NCI-H2196 treated with DMSO at 0.1 percent for 48 hours (cell line): ENCODE data around the gene PLXNA4.

Experiments used
- DNase-seq: peaks from one replicate; lab custom pipeline; 2025; ENCODE audit not compliant: unreplicated experiment; lab: John Stamatoyannopoulos, UW

PLXNA4 gene

GRCh38 chr7:132565885-132566284, 10.4 kb downstream of the PLXNA4 start:
- DNase-seq: no peak

GRCh38 chr7:132565441-132565840, 10.8 kb downstream of the PLXNA4 start:
- no peak for DNase-seq

GRCh38 chr7:132564849-132565248, 11.4 kb downstream of the PLXNA4 start:
- DNase-seq: no peak

GRCh38 chr7:132564090-132564489, 12.2 kb downstream of the PLXNA4 start:
- DNase-seq: no peak

DNA sequence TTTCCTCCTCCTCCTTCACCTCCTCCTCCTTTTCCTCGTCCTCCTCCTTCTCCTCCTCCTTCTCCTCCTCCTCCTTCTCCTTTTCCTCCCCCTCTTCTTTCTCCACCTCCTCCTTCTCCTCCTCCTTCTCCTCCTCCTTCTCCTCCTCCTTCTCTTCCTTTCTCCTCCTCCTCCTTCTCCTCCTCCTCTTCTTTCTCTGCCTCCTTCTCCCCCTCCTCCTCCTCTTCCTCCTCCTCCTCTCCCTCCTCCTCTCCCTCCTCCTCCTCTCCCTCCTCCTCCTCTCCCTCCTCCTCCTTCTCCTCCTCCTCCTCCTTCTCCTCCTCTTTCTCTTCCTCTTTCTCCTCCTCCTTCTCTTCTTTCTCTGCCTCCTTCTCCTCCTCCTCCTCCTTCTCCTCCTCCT, 13.6 kb downstream of the PLXNA4 start:
- no peak for DNase-seq

DNA sequence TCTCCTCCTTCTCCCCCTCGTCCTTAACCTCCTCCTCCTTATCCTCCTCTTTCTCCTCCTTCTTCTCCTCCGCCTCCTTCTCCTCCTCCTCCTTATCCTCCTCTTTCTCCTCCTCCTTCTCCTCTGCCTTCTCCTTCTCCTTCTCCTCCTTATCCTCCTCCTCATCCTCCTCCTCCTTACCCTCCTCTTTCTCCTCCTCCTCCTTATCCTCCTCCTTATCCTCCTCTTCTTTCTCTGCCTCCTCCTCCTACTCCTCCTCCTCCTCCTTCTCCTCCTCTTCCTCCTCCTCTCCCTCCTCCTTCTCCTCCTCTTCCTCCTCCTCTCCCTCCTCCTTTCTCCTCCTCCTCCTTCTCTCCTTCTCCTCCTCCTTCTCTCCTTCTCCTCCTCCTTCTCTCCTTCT, 14.5 kb downstream of the PLXNA4 start:
- no peak for DNase-seq

DNA sequence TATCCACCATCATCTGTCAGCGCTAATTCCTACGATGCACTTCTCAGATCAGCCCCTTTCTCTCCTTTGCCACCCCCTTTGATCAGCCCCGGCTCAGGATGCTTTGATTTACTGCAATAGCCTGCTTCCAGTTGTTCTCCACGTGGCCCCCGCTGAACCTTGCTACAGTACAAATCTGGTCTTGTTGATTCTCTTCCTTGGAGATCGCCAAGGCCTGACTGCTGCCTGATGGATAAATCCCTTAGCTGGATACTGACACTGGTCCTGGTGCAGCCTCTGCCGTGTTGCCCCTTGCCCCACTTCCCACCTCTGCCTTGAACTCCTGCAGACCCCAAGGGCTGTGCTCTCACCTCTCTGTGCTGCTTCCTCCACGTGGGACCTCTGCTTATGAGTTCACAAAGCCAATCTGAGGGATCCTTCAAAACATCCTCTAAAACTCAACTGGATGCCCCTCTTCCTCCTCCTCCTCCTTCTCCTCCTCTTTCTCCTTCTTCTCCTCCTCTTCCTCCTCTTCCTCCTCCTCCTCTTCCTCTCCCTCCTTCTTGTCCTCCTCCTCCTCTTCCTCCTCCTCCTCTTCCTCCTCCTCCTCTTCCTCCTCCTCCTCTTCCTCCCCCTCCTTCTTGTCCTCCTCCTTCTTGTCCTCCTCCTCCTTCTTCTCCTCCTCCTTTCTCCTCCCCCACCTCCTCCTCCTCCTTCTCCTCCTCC, 15.3 kb downstream of the PLXNA4 start:
- no peak for DNase-seq

DNA sequence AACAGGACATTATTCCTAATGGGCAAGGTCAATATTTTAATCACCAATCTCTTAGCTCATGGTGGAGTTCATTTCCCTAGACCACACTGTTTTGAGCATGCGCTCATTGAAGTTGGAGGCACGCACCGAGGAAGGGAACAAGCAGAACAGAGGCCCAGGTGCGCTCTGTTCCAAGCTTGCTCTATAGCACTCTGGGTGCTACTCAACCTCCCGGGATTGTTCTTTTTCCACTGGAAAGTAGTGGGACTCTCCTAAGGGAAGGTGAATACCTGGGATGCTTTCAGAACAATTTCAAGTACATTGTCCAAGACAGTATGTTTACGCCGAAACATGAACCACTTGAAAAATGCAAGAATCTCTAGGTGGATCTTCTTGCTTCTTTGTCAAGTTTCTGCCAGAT, 16.2 kb downstream of the PLXNA4 start:
- no peak for DNase-seq

- DNase-seq: no peak
These were observed 17.5 kb downstream of the PLXNA4 start for GRCh38 chr7:132558815-132559214.

DNA sequence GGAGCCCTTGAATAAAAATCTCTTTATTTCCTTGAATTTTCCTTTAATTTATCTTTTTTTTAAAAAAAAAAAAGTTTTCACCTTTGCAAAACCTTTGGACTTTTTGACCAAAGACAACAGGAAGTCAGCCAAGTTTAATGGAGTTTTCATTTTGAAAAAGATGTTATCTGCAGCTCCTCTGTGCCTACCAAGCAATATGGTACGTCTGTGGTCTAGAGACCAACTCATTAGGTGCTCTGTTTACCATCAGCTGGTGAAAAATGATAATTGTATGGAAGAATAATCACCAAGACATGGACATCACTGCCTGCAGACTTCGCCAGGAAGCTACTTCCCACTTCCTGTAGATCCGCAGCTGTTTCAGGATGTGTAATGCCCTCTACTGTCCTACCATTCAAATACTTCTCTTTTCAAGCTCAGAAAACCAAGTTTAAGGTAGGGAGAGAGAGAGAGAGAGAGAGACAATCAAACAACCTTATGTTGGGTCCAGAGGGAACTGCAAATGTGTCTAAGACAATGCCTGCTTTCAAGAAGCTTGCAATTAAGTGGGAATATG, 18.7 kb downstream of the PLXNA4 start:
- no peak for DNase-seq

GRCh38 chr7:132554446-132554845, 21.8 kb downstream of the PLXNA4 start:
- DNase-seq: no peak

DNA sequence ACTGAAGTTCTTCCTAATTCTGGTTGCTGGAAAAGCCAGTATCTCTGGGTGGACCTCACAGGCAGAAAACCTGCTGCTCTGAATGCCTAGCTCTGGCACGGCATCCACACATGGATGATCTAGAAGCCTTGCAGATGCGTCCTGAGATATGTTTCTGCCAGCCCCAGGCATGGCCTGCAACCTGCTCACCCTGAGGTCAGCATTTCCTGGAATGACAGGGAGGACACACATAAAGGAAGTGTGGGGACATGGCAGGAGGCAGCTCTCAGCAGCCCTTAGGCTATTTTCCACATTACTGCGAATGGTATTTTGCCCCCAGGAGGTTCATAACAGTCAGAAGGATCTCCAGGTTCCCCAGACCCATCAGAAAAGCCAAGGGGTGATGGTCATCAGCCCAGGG, 23.2 kb downstream of the PLXNA4 start:
- no peak for DNase-seq

DNA sequence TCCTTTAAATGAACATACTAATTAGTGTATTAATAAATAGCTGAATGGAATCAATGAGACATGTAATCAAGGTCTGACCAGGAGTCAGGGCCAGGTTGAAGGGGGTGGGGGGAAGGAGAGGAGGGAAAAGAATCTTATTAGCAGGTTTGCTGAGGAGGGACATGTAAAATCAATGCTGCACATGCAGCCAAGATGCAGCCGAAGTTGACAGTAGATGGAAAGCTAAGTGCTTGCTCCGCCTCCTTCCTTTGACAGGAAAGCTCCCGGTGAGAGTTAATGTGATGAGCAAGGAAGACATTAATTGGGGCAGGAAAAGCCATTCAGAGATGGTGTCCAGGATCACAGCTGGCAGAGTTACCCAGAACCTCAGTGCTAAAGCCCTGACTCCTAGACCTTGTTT, 24.4 kb downstream of the PLXNA4 start:
- no peak for DNase-seq

DNA sequence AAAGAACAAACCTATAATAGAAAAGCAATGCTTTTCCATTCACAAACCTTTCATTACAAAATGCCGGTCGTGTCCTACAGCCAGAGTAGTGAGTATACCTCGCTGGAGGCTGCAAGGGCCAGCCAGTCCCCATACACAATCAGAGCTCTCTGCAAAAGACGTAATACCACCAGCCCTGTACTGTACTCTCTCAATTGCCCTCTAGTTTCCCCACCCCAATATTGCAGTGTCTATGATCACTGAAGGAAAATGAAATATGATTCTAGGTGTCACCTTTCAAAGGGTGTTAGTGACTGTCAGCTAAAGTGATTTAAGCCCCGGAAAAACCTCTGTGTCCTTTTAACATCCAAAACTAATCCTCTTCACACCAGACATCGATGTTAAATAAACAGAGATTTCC, 24.8 kb downstream of the PLXNA4 start:
- DNase-seq: no peak

GRCh38 chr7:132548489-132549078, 27.7 kb downstream of the PLXNA4 start:
- DNase-seq: no peak

- no peak for DNase-seq
These were observed 28.4 kb downstream of the PLXNA4 start for GRCh38 chr7:132547821-132548220.

DNA sequence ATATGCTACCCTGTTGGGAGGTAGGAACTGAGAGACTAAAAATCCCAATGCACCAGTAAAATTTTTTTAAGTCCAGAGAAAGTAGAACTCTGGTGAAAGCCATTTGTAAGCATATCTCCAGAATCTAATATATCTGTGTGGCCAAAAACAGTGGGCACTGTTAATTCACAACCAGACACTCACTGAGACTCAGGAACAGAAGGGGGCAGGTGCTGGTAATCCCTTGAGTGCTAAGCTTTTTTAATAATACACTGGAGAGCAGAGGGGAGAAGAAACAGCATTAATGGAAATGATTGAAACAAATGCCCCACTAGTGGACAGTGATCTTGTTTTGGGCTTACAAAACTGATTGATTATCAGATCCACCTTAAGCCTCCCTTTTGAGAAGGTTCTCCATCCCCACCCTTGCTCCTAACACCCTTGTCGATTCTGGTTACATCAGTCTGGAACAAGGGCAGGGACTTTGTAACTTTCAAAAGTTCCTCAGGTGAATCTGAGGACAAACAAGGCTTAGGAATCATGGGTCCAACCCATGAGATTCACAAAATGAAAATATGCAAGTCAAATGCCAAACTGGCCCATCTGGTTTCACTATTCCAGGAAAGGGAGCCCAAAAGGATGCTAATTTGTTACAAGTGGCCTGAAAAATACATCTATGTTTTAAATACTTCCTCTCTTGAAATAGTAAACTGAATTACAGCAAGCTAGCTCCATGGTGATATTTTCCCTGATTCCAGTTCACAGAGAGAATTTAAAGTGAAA, 29.7 kb downstream of the PLXNA4 start:
- no peak for DNase-seq

GRCh38 chr7:132545756-132546155, 30.5 kb downstream of the PLXNA4 start:
- no peak for DNase-seq

- DNase-seq: no peak
These were observed 31.3 kb downstream of the PLXNA4 start for GRCh38 chr7:132544999-132545398.

DNA sequence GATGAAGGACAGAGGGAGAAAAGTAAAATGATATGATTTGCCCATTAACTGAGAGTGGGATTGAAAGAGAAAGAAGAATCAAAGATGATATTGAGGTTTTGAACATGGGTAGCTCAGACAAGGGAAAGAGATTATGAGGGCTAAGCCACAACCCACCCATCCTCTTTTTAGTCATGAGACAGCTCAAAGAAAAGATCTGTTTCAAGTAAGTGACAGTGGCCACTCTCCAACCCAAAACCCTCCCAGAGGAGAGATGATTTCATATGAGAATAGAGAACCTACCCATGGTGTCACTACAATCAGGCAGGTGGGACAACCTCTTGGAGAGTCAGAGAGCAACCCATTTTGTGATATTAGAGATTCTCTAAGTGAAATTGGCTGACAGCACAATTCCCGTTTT, 32.2 kb downstream of the PLXNA4 start:
- DNase-seq: no peak

DNA sequence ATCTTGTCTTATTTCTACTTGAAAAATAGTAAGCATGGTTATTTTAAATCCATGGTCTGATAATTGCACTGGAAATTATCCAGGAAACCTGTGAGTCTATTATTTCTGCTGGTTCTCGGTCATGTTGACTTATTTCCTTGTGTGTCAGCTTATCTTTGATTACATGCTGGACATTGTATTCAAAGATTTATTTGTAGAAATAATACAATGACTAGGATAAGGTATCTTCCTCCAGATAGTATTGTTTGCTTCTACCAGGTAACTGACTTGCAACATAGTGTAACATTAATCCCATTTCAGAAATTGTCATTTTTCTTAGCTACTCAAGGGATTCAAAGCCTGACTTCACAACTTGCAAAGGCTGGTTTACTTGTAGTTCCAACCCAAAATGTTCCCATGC, 33.4 kb downstream of the PLXNA4 start:
- DNase-seq: no peak

- no peak for DNase-seq
These were observed 34.6 kb downstream of the PLXNA4 start for GRCh38 chr7:132541656-132542055.
